ENCODE data around the gene TRAIP. TPM values are rescaled to one million over a fixed set of nuclear protein-coding genes. Genes with fewer than 3 reads are reported as not detected.
"Not testable (repeated sequence)": the region's sequence is repeated elsewhere in the genome, so short reads cannot be mapped to it uniquely, and the experiment has no call there.

The TRAIP gene
- total RNA-seq, 1 donor from 2014 or later: 17.4 TPM

DNA sequence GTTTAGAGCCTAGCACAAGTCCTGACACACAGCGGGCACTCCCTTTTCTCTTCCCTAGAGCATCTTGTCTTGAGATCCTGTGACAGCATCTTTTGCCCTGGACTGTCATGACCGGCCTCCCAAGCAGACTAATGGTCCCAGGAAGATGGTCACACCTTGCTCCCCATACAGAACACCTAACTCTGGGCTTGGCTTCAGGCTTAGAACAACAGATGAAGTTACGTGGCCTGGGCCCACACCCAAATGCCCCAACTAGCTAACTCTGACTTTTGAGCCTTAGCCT, 69.2 kb downstream of the TRAIP start:
- TF ChIP-seq CTCF (IDR thresholded peaks at IDR 0.05) (no peak), POLR2A (IDR thresholded peaks at IDR 0.05) (no peak), POLR2AphosphoS5 (IDR thresholded peaks at IDR 0.05; ENCODE audit: insufficient read depth in 1 of 2, low read depth in 1 of 2) (no peak)
- intact Hi-C loops (cut with DNase I): no loop called here
- H3K27ac ChIP-seq: peak overlapping the region; percentile 96
- peak overlapping the region; percentile 74 to 97 for H3K4me3 ChIP-seq
- H3K4me1 ChIP-seq: peaks cover 42% of the 10 kb centered on the region
- no peaks in the 10 kb centered on the region for H3K27me3 ChIP-seq
- DNase-seq (ENCODE audit: extremely low spot score in 2 of 2): no peak
- H3K9me3 ChIP-seq: no peaks in the 10 kb centered on the region
- H3K36me3 ChIP-seq: no peaks in the 10 kb centered on the region

DNA sequence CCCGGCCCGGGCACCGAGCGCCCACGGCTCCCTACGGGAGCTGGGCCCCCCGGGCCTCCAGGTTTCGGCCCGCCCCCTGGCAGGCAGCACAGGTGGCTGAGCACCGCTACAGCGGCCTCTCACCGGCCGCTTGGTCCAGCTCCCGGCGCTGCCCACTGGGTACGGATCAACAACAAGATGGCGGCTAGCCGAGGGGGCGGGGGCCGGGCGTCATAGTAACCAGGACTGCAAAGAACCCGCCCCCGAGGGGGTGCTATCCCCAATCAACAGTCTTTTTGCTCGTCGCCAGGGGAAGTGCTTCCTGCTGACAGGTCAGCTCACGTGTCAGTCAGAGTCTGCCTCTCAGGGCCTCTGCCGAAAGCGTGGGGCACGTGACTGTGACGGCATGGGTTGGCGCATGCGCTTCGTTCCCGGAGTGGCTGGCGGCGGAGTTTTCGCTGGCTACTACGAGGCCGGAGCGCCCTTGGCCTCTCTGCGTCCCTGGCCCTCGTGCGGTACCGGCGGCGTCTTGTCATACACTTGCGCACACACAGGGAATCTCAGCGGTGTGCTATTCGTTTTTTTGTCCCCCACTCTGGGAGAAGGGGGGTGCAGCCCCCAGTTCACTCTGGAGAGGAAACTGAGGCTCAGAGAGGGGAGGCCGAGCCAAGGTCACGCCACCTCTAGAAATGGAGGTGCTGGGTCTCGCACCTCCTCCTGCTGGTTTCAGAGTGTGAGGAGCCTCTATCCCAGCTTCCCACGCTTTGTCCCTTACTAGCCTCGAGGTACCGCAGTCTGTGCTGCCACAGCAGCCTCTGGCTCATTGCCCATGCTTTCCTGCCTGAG, 69.8 kb downstream of the TRAIP start, which contains the start of gene IP6K1:
Gene IP6K1, minus strand, starts transcription at position 186 of the 825 bp plus-strand sequence. CDS start 38,502 bp downstream, outside the sequence.
- Histone ChIP-seq H3K36me3 (no peaks in the 10 kb centered on the region), H3K27me3 (no peaks in the 10 kb centered on the region), H3K27ac (peak within 1 kb of the TSS; percentile 96), H3K4me1 (peaks cover 46% of the 10 kb centered on the region), H3K4me3 (peak within 1 kb of the TSS; percentile 74 to 97), H3K9me3 (no peaks in the 10 kb centered on the region)
- peak in 1 of 2 donors; percentile 100 for DNase-seq (ENCODE audit: extremely low spot score in 2 of 2)
- intact Hi-C loops (cut with DNase I): no loop called here
- peak in 1 of 3 experiments; percentile 10 for TF ChIP-seq CTCF (IDR thresholded peaks at IDR 0.05)
- TF ChIP-seq POLR2A (IDR thresholded peaks at IDR 0.05): peak in 1 of 2 donors; percentile 62
- peak; percentile 93 for TF ChIP-seq POLR2AphosphoS5 (IDR thresholded peaks at IDR 0.05; ENCODE audit: insufficient read depth in 1 of 2, low read depth in 1 of 2)

DNA sequence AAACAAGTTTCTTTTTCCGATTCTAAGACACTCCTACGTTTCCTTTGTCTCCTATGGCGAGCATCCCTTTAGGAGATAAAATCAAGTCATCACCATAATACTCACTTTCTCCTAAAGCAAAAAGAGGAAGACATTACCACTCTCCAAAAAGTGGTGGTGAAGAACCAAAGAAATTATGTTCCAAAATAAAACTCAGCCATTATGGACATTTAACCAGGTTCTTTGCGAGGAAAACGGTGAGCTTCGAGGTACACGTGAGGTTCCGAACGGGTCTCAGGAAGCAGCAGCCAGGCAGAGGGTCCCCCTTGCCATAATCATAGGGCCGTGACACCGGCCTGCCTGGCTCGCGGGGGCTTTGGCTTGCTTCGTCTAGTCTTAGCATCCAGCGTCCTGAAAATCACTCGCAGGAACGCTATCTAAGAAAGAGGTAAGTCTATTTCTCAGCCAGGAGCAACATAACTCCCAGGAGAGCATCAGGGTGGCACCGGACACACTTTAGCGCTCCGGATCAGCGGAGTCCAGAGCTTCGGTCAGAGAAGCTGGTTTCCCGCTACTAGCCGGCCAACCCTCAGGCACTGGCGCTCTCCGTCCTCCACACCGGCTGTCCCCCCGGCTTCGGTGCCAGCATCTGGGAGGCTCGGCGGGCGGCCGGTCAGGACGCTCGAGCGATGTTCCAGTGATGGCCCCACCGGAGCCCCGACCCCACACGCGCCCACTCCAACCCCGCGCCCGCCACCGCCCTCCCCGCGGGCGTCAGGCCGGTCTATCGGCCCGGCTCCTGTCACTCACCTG, 70.6 kb downstream of the TRAIP start:
- Histone ChIP-seq H3K36me3 (peaks cover 0 to 8% of the 10 kb centered on the region in 2 donors), H3K27me3 (no peaks in the 10 kb centered on the region), H3K4me3 (peak overlapping the region; percentile 74 to 97), H3K27ac (peak overlapping the region; percentile 96), H3K4me1 (peaks cover 54% of the 10 kb centered on the region), H3K9me3 (no peaks in the 10 kb centered on the region)
- TF ChIP-seq POLR2AphosphoS5 (IDR thresholded peaks at IDR 0.05; ENCODE audit: insufficient read depth in 1 of 2, low read depth in 1 of 2) (no peak), CTCF (IDR thresholded peaks at IDR 0.05) (no peak), POLR2A (IDR thresholded peaks at IDR 0.05) (no peak)
- intact Hi-C loops (cut with DNase I): no loop called here
- peak in 1 of 2 donors; percentile 88 for DNase-seq (ENCODE audit: extremely low spot score in 2 of 2)

GRCh38 chr3:49782277-49782676, 74.1 kb downstream of the TRAIP start:
- H3K27me3 ChIP-seq; intact Hi-C loops (cut with DNase I); DNase-seq (ENCODE audit: extremely low spot score in 2 of 2); H3K27ac ChIP-seq; H3K9me3 ChIP-seq; H3K4me3 ChIP-seq: not testable (repeated sequence)
- H3K4me1 ChIP-seq: peaks cover 62% of the 10 kb centered on the region
- H3K36me3 ChIP-seq: peaks cover 0 to 14% of the 10 kb centered on the region in 2 donors

DNA sequence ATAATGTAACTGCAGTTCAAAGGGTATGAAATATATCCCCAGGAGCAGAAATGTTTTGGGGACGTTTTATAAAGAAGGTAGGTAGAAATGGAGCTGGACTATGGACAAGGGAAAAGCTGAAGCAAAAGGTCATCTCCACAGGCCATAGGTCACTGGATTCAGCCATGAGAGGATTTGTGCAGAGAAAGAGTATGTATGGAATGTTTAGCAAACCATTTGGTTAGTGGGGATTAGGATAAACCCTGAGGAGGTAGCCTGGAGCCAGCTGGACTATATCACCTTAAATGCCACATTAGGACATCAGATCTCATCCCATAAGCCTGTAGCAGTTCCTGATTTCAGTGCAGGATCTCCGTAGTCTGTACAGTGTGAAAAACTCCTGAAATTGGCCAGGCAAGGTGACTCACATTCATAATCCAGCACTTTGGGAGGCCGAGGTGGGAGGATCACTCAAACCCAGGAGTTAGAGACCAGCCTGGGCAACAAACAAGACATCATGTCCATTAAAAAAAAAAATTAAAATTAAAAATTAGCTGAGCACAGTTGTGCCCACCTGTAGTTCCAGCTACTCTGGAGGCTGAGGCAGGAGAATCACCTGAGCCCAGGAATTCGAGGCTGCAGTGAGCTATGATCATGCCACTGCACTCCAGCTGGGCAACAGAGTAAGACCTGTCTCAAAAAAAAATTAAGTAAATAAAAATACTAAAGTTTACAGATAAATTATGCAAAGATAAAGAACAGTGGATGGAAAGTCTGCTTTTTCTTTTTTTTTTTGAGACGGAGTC, 74.8 kb downstream of the TRAIP start:
- TF ChIP-seq POLR2AphosphoS5 (IDR thresholded peaks at IDR 0.05; ENCODE audit: insufficient read depth in 1 of 2, low read depth in 1 of 2) (no peak), CTCF (IDR thresholded peaks at IDR 0.05) (no peak)
- Histone ChIP-seq H3K4me3 (no peak overlapping the region), H3K9me3 (no peaks in the 10 kb centered on the region), H3K27ac (no peak overlapping the region), H3K4me1 (peaks cover 65% of the 10 kb centered on the region), H3K36me3 (peaks cover 0 to 21% of the 10 kb centered on the region in 2 donors), H3K27me3 (no peaks in the 10 kb centered on the region)
- DNase-seq (ENCODE audit: extremely low spot score in 2 of 2): no peak
- intact Hi-C loops (cut with DNase I): no loop called here

- DNase-seq (ENCODE audit: extremely low spot score in 2 of 2); intact Hi-C loops (cut with DNase I): not testable (repeated sequence)
- peaks cover 0 to 25% of the 10 kb centered on the region in 2 donors for H3K36me3 ChIP-seq
Observed at GRCh38 chr3:49780975-49781365, 75.4 kb downstream of the TRAIP start.

More at GRCh38 chr3:49780975-49781365, 75.4 kb downstream of the TRAIP start:
- H3K4me3 ChIP-seq, H3K27ac ChIP-seq, H3K9me3 ChIP-seq, H3K27me3 ChIP-seq: not testable (repeated sequence)
- H3K4me1 ChIP-seq: peaks cover 71% of the 10 kb centered on the region

Measured in vagina (tissue), 2 donors.